ENCODE results near the gene ZNF74.

Gene ZNF74

DNA sequence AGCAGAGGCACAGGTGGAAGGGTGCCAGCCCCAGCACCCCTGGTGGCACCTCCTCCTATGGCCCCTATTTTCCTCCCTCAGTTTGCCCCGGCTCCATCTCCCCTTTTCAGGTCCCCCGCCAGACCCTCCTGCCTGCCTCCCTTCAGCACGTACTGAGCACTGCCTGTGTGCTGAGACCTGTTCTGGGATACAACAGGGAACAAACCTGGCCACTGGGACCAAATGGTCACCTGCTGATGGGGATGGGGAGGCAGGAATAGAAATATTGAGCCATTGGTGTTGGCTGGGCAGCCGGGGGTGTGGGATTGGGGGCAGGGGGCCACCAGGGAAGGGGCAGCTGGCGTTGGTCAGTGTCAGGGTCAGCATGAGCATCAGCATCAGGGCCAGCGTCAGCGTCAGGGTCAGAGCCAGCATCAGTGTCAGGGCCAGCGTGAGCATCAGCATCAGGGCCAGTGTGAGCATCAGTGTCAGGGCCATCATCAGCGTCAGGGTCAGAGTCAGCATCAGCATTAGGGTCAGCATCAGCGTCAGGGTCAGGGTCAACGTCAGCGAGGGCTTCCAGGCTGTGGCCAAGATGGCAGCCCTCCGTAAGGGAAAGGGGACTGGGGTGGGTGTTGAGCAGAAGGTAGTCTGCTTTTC lies 7.5 kb downstream of the ZNF74 start:
- TF ChIP-seq, protein P1, sequence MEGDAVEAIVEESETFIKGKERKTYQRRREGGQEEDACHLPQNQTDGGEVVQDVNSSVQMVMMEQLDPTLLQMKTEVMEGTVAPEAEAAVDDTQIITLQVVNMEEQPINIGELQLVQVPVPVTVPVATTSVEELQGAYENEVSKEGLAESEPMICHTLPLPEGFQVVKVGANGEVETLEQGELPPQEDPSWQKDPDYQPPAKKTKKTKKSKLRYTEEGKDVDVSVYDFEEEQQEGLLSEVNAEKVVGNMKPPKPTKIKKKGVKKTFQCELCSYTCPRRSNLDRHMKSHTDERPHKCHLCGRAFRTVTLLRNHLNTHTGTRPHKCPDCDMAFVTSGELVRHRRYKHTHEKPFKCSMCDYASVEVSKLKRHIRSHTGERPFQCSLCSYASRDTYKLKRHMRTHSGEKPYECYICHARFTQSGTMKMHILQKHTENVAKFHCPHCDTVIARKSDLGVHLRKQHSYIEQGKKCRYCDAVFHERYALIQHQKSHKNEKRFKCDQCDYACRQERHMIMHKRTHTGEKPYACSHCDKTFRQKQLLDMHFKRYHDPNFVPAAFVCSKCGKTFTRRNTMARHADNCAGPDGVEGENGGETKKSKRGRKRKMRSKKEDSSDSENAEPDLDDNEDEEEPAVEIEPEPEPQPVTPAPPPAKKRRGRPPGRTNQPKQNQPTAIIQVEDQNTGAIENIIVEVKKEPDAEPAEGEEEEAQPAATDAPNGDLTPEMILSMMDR (conservative IDR thresholded peaks at IDR 0.05) = no peak
- no peak for TF ChIP-seq ZFX (IDR thresholded peaks at IDR 0.05)

DNA sequence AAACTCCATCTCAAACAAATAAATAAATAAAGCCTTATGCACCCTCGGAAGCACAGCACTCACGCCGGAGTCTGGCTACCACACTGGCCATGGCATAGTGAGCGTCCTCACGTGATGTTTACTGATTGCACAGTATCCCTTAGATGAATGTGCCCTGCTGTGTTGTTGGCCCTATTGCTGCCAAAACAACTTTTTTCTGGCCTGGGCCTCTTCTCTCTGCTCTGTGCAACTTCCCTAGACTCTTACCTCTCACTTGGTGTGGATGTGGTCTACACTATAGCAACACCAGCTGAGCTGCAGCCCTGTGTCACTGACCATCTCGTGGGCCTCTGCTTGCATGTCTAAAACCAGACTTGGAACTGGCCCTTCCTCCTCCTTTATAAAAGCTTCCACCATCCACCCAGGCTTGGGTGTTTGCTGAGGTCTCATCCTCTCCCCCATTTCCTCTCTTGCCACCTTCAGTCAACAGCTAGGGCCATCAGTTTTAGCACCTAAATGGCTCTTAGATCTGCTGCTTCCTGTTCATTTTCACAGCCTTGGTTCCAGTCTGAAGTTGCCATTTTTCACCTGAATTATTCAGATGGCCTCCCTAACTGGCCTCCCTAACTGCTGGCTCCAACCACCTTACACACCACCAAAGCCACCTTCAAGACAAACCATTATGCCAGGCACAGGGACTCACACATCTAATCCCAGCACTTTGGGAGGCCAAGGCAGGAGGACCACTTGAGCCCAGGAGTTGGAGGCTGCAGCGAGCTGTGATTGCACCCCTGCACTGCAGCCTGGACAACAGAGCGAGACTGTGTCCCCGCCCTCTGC lies 9.2 kb downstream of the ZNF74 start:
- TF ChIP-seq ZFX (IDR thresholded peaks at IDR 0.05) = no peak
- TF ChIP-seq, protein P1 (conservative IDR thresholded peaks at IDR 0.05) = no peak
- H3K27ac ChIP-seq = no peak overlapping the region

More for the DNA sequence above, 7.5 kb downstream of the ZNF74 start:
- no peak overlapping the region for H3K27ac ChIP-seq

DNA sequence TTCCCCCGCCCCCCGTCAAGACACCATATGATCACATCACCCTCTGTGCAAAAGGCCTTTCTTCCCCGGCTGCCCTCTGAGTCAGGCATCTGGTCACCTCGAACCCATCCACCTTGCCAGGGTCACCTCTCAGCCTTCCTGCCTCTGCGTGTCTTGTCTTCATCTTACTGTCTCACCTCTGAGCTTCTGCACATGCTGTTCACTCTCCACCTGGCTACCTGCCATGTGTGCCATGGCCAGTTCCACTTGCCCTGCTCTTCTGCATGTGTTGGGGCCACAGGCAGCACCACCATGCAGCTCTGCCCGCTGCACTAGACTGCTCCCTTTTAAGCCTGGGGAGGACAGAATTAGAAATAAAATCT lies 9.8 kb downstream of the ZNF74 start:
- no peak for TF ChIP-seq ZFX (IDR thresholded peaks at IDR 0.05)
- TF ChIP-seq, protein P1 (conservative IDR thresholded peaks at IDR 0.05) = no peak
- H3K27ac ChIP-seq = no peak overlapping the region

DNA sequence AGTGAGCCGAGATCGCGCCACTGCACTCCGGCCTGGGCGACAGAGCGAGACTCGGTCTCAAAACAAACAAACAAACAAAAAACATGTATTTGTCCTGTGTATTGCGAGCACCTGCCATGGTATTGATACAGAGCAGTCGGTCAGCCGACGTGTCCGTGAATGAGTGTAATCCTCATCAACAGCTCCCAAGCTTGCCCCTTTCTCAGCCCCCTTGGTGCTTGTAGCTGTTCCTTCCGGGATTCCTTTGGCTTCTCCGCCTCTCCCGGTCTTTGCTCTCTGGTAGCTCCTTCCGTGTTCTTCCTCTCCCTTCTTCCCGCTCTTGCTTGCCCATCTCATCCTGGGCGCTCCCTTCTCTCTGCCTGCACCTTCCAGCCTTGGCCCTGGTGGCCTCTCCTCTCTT lies 10.9 kb downstream of the ZNF74 start:
- H3K27ac ChIP-seq = no peak overlapping the region
- TF ChIP-seq, protein P1 (conservative IDR thresholded peaks at IDR 0.05) = no peak
- TF ChIP-seq ZFX (IDR thresholded peaks at IDR 0.05) = no peak

DNA sequence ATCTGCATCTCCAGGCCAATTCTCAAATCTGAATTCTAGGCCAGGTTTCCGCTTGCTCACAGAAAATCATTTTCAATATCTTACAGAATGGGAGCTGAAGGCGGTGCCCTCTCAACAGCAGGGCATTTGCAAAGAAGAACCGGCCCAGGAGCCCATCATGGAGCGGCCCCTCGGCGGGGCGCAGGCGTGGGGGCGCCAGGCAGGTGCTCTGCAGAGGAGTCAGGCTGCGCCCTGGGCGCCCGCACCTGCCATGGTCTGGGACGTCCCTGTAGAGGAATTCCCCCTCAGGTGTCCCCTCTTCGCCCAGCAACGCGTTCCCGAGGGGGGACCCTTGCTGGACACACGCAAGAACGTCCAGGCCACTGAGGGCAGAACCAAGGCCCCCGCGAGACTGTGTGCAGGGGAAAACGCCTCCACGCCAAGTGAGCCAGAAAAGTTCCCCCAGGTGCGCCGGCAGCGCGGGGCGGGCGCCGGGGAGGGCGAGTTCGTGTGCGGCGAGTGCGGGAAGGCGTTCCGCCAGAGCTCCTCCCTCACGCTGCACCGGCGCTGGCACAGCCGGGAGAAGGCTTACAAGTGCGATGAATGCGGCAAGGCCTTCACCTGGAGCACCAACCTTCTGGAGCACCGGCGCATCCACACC lies 11.5 kb downstream of the ZNF74 start:
- no peak for TF ChIP-seq ZFX (IDR thresholded peaks at IDR 0.05)
- TF ChIP-seq, protein P1 (conservative IDR thresholded peaks at IDR 0.05) = no peak
- no peak overlapping the region for H3K27ac ChIP-seq

DNA sequence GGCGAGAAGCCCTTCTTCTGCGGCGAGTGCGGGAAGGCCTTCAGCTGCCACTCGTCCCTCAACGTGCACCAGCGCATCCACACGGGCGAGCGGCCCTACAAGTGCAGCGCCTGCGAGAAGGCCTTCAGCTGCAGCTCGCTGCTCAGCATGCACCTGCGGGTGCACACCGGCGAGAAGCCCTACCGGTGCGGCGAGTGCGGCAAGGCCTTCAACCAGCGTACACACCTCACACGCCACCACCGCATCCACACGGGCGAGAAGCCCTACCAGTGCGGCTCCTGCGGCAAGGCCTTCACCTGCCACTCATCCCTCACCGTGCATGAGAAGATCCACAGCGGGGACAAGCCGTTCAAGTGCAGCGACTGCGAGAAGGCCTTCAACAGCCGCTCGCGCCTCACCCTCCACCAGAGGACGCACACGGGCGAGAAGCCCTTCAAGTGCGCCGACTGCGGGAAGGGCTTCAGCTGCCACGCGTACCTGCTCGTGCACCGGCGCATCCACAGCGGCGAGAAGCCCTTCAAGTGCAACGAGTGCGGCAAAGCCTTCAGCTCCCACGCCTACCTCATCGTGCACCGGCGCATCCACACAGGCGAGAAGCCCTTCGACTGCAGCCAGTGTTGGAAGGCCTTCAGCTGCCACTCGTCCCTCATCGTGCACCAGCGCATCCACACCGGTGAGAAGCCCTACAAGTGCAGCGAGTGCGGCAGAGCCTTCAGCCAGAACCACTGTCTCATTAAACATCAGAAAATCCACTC lies 12.2 kb downstream of the ZNF74 start:
- TF ChIP-seq ZFX (IDR thresholded peaks at IDR 0.05) = no peak
- TF ChIP-seq, protein P1 (conservative IDR thresholded peaks at IDR 0.05) = no peak
- no peak overlapping the region for H3K27ac ChIP-seq
